Ascending aorta (tissue), 2 donors: ENCODE results near the gene GDF15. TPM values are rescaled to one million over a fixed set of nuclear protein-coding genes. Genes with fewer than 3 reads are reported as not detected.

Experiments used
- DNase-seq, 2 donors: peaks; one replicate each; pipeline ENCODE4 v3.0.0-alpha.2; 2019; ENCODE audit warnings: low spot score in 2 of 2
- H3K27ac ChIP-seq, 2 donors: fragments of 200-600 bp; sonication (generic); one replicate each; pipeline ENCODE4 v1.5.1; 2016 to 2017; ENCODE audit warnings: mild to moderate bottlenecking in 1 of 2
- H3K27me3 ChIP-seq: fragments of 200-600 bp; sonication (generic); one replicate; pipeline ENCODE4 v1.5.1; 2017
- H3K36me3 ChIP-seq, 2 donors: fragments of 200-600 bp; sonication (generic); one replicate each; pipeline ENCODE4 v1.5.1; 2016
- H3K4me1 ChIP-seq, 2 donors: fragments of 200-600 bp; sonication (generic); one replicate each; pipeline ENCODE4 v1.5.1; 2016 to 2017; ENCODE audit warnings: mild to moderate bottlenecking in 1 of 2
- H3K4me3 ChIP-seq, 2 donors: fragments of 200-600 bp; sonication (generic); one replicate each; pipeline ENCODE4 v1.5.1; 2016 to 2017; ENCODE audit warnings: mild to moderate bottlenecking in 1 of 2
- H3K9me3 ChIP-seq, 2 donors: fragments of 200-600 bp; sonication (generic); one replicate each; pipeline ENCODE4 v1.5.1; 2016
- intact Hi-C: fragments of 100-400 bp; cut with DNase I; formaldehyde crosslinking; loops from one replicate; pipeline ENCODE4 v1.15.1; 2023
- total RNA-seq: library from RNA; depleted of rRNA; stranded (reverse); fragments of >200 nt; gene quantifications from one replicate; pipeline ENCODE4 v1.1.0, GENCODE V29; 2016
- TF ChIP-seq, protein P1 (sequence below), 3 experiments: fragments of 200-600 bp in 2 of 3; fragments of 450-650 bp in 1 of 3; sonication (generic) in 2 of 3; IDR thresholded peaks; one replicate each; pipeline ENCODE4 v1.5.1; 2016 to 2019; ENCODE audit warnings: antibody characterized with exemption in 3 of 3, mild to moderate bottlenecking in 1 of 3, moderate library complexity in 1 of 3

Gene GDF15
- total RNA-seq = 8.5 TPM

GRCh38 chr19:18385675-18386542, at the start of gene GDF15:
TSS of gene GDF15 (plus strand) at chr19:18386158. CDS start at chr19:18386190, 32 bp downstream.
- intact Hi-C loops = no loop called here
- no peaks in the 10 kb centered on the region for H3K27me3 ChIP-seq
- H3K36me3 ChIP-seq = no peaks in the 10 kb centered on the region
- H3K4me1 ChIP-seq = peaks cover 3 to 18% of the 10 kb centered on the region in 2 donors
- no peaks in the 10 kb centered on the region for H3K9me3 ChIP-seq
- H3K4me3 ChIP-seq = peak within 1 kb of the TSS in 1 of 2 donors; percentile 24
- no peak within 1 kb of the TSS for H3K27ac ChIP-seq
- peak in 1 of 2 donors; percentile 73 for DNase-seq
- TF ChIP-seq, protein P1, sequence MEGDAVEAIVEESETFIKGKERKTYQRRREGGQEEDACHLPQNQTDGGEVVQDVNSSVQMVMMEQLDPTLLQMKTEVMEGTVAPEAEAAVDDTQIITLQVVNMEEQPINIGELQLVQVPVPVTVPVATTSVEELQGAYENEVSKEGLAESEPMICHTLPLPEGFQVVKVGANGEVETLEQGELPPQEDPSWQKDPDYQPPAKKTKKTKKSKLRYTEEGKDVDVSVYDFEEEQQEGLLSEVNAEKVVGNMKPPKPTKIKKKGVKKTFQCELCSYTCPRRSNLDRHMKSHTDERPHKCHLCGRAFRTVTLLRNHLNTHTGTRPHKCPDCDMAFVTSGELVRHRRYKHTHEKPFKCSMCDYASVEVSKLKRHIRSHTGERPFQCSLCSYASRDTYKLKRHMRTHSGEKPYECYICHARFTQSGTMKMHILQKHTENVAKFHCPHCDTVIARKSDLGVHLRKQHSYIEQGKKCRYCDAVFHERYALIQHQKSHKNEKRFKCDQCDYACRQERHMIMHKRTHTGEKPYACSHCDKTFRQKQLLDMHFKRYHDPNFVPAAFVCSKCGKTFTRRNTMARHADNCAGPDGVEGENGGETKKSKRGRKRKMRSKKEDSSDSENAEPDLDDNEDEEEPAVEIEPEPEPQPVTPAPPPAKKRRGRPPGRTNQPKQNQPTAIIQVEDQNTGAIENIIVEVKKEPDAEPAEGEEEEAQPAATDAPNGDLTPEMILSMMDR (IDR thresholded peaks at IDR 0.05) = peak; percentile 18 to 45 (median 36)

- no peaks in the 10 kb centered on the region for H3K9me3 ChIP-seq
- DNase-seq = no peak
- intact Hi-C loops = no loop called here
- no peak overlapping the region for H3K4me3 ChIP-seq
- TF ChIP-seq, protein P1 (IDR thresholded peaks at IDR 0.05) = no peak
- peaks cover 6 to 12% of the 10 kb centered on the region in 2 donors for H3K4me1 ChIP-seq
- H3K27ac ChIP-seq = no peak overlapping the region
- H3K27me3 ChIP-seq = no peaks in the 10 kb centered on the region
- no peaks in the 10 kb centered on the region for H3K36me3 ChIP-seq
These were observed 47.4 kb upstream of the GDF15 start for GRCh38 chr19:18338541-18338940.

- Histone ChIP-seq H3K4me1 (peaks cover 6 to 12% of the 10 kb centered on the region in 2 donors), H3K36me3 (no peaks in the 10 kb centered on the region), H3K9me3 (no peaks in the 10 kb centered on the region), H3K27me3 (no peaks in the 10 kb centered on the region), H3K27ac (no peak overlapping the region), H3K4me3 (peak overlapping the region; percentile 88 to 95)
- intact Hi-C loops = no loop called here
- no peak for DNase-seq
- TF ChIP-seq, protein P1 (IDR thresholded peaks at IDR 0.05) = peak in 2 of 3 experiments; percentile 8
These were observed 46.2 kb upstream of the GDF15 start for GRCh38 chr19:18339723-18340122.

- Histone ChIP-seq H3K27me3 (no peaks in the 10 kb centered on the region), H3K9me3 (no peaks in the 10 kb centered on the region), H3K27ac (peak within 1 kb of the TSS; percentile 82 to 96), H3K4me3 (peak within 1 kb of the TSS; percentile 88 to 95), H3K36me3 (no peaks in the 10 kb centered on the region), H3K4me1 (peaks cover 6 to 12% of the 10 kb centered on the region in 2 donors)
- intact Hi-C loops = no loop called here
- TF ChIP-seq, protein P1 (IDR thresholded peaks at IDR 0.05) = no peak
- peak; percentile 17 to 75 for DNase-seq
These were observed 45.6 kb upstream of the GDF15 start, which contains the start of gene PGPEP1 for GRCh38 chr19:18340190-18340989. TSS of gene PGPEP1 (plus strand) at chr19:18340598. CDS start at chr19:18340682, 84 bp downstream.

DNA sequence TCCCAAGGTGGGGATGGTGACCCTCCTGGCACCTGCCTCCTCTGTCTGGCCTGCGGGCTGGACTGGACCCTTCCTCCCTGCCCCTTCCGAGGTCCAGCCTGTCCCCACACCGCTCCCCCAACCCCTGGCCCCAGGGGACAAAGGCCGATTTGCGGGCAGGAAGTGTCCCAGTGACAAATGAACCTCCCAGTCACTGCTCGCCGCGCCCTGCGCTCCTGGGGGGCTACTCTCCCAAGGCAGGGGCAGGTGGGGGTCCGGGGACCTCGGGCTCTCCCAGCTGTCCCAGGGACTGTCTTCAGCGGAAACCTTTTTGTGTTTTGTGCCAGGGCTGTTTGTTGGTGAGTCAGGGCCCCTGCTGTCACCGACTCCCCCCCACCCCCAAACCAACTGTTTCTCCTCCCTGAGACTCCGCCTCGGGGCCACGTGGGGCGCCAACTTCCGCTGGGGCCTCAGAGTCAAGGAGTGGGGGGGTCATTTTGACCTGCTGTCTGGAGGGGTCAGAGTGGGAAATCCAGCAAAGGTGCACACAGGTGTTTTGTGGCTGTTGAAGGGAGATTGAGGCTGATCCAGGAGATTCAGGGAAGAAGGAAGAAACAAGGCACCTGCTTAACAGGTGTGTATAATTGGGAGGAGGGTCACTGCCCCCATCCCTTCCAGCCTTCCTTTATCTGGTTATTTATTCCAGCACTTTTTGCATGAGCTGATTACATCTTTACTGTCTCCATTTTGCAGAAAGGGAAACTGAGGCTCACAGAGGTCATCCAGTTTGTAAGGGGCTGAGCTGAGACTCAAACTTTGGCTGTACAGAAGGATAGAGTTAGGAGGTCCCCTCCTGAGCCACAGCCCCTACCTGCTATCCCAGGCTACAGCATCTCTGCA, 44.7 kb upstream of the GDF15 start:
- peak; percentile 23 to 79 for DNase-seq
- H3K36me3 ChIP-seq = no peaks in the 10 kb centered on the region

More for the DNA sequence above, 44.7 kb upstream of the GDF15 start:
- no peaks in the 10 kb centered on the region for H3K27me3 ChIP-seq
- no peaks in the 10 kb centered on the region for H3K9me3 ChIP-seq
- H3K4me1 ChIP-seq = peaks cover 6 to 12% of the 10 kb centered on the region in 2 donors
- peak overlapping the region; percentile 82 to 96 for H3K27ac ChIP-seq
- intact Hi-C loops = no loop called here
- TF ChIP-seq, protein P1 (IDR thresholded peaks at IDR 0.05) = no peak
- peak overlapping the region; percentile 88 to 95 for H3K4me3 ChIP-seq
